BE2C (cell line): Measurements from ENCODE around the gene KNCN.

ENCODE experiments used
- DNase-seq: peaks from one replicate; pipeline ENCODE4 v3.0.0-alpha.2; 2020
- H3K27me3 ChIP-seq: fragments of 250-450 bp; sonication (Bioruptor Pico); 2 replicates; pipeline ENCODE4 v1.5.1; 2020; ENCODE audit warnings: mild to moderate bottlenecking
- H3K36me3 ChIP-seq: fragments of 250-450 bp; sonication (Bioruptor Pico); 2 replicates; pipeline ENCODE4 v1.5.1; 2020; ENCODE audit warnings: mild to moderate bottlenecking
- H3K4me1 ChIP-seq: fragments of 250-450 bp; sonication (Bioruptor Pico); 2 replicates; pipeline ENCODE4 v1.5.1; 2020
- H3K4me3 ChIP-seq: 2 replicates; pipeline ENCODE4 v1.5.1; 2011; ENCODE audit warnings: low read depth, low read length
- H3K9me3 ChIP-seq: fragments of 250-450 bp; sonication (Bioruptor Pico); 2 replicates; pipeline ENCODE4 v1.5.1; 2020
- TF ChIP-seq, protein P1 (sequence below): IDR thresholded peaks from 2 replicates; pipeline ENCODE4 v1.5.1; 2012; ENCODE audit warnings: mild to moderate bottlenecking, low read depth, low read length

Gene KNCN

DNA sequence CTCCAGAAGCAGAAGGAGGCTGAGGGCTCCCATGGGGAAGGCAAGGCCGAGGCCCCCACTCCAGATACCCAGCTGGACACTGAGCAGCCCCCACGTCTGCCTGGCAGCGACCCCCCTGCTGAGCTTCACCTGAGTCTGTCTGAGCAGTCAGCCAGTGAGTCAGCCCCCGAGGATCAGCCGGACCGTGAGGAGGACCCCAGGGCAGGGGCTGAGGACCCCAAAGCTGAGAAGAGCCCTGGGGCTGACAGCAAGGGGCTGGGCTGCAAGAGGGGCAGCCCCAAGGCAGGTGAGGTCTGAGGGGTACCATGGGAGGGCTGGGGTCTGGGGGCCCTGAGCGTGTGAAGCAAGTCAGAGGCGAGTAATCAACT, 40.5 kb downstream of the KNCN start:
- TF ChIP-seq, protein P1, sequence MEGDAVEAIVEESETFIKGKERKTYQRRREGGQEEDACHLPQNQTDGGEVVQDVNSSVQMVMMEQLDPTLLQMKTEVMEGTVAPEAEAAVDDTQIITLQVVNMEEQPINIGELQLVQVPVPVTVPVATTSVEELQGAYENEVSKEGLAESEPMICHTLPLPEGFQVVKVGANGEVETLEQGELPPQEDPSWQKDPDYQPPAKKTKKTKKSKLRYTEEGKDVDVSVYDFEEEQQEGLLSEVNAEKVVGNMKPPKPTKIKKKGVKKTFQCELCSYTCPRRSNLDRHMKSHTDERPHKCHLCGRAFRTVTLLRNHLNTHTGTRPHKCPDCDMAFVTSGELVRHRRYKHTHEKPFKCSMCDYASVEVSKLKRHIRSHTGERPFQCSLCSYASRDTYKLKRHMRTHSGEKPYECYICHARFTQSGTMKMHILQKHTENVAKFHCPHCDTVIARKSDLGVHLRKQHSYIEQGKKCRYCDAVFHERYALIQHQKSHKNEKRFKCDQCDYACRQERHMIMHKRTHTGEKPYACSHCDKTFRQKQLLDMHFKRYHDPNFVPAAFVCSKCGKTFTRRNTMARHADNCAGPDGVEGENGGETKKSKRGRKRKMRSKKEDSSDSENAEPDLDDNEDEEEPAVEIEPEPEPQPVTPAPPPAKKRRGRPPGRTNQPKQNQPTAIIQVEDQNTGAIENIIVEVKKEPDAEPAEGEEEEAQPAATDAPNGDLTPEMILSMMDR = no peak
- H3K27me3 ChIP-seq = no peaks in the 10 kb centered on the region

DNA sequence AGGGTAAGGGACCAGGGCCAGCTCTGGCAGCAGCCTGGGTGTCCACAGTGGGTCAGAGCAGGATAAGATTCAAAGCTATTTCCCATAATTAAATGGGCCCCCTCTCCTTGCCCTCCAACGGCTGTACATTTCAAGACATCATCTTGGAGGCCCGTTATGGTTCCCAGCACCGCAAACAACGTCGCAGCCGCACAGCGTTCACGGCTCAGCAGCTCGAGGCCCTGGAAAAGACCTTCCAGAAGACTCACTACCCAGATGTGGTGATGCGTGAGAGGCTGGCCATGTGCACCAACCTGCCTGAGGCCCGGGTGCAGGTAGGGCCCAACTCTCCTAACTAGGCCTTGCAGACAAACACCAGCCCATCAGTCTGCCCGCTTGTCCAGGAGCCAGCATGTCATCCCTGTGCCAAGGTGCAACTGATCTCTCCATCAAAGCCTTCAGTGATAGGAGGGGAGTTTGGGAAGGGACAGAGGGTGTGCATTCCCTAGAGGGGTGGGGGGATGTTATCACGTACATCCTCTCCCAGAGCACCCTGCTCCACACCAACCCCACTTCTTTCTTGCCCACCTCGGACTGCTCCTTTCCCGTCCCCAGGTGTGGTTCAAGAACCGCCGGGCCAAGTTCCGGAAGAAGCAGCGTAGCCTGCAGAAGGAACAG, 41.0 kb downstream of the KNCN start:
- TF ChIP-seq, protein P1 = no peak
- Histone ChIP-seq H3K4me3 (no peak overlapping the region), H3K36me3 (no peaks in the 10 kb centered on the region), H3K27me3 (no peaks in the 10 kb centered on the region), H3K9me3 (no peaks in the 10 kb centered on the region), H3K4me1 (no peaks in the 10 kb centered on the region)
- DNase-seq = no peak

More for the DNA sequence above, 40.5 kb downstream of the KNCN start:
- DNase-seq = no peak
- Histone ChIP-seq H3K4me1 (no peaks in the 10 kb centered on the region), H3K9me3 (no peaks in the 10 kb centered on the region), H3K4me3 (no peak overlapping the region), H3K36me3 (no peaks in the 10 kb centered on the region)

DNA sequence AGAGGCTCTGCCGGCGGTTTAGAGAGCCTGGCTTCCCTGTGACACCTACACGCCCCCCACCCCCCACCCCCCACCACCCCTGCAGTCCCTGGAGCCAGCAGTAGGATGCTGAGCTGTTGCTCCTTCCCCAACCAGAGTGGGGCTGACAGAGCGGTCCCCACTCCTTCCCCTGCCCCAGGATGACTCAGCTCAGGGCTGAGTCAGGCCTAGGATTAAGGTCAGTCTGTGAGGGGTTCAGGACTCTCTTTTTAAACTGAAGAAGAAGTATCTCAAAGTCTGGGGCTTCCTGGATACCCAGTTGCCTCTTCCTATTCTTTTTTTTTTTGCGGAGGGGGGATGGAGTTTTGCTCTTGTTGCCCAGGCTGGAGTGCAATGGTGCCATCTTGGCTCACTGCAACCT, 42.7 kb downstream of the KNCN start:
- Histone ChIP-seq H3K4me3 (no peak overlapping the region), H3K27me3 (no peaks in the 10 kb centered on the region), H3K4me1 (no peaks in the 10 kb centered on the region)

DNA sequence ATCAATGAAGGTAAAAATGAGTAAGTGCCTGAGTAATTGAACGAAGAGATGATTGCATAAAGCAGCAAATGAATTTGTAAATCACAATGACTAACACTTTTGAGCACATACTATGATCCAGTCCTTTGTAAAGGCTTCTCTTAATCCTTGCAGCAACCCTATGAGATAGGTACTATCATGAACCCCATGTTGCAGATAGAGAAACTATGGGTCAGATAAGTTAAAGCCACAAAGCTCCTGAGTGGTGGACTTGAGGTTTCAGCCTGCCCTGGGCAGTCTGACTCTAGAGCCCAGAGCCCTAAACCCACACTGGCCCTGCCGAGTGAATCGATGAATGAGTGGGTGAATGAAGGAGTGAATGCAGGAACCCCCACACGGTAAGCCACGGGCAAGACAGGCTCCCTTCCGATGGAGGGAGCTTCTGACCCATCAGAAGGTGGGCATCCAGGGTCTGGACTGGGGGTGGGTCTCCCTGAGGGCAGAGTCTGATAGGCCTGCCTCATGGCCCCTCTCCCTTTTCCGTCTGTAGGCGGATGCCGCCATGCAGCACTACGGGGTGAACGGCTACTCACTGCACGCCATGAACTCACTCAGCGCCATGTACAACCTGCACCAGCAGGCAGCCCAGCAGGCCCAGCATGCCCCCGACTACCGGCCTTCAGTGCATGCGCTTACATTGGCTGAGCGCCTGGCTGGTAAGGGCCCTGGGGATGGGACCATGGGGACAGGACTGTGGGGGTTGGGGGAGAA, 44.8 kb downstream of the KNCN start:
- H3K4me3 ChIP-seq = no peak overlapping the region
- no peaks in the 10 kb centered on the region for H3K27me3 ChIP-seq
- H3K9me3 ChIP-seq = no peaks in the 10 kb centered on the region
- no peaks in the 10 kb centered on the region for H3K36me3 ChIP-seq
- H3K4me1 ChIP-seq = no peaks in the 10 kb centered on the region
- no peak for DNase-seq
- TF ChIP-seq, protein P1 = no peak

More for the DNA sequence above, 42.7 kb downstream of the KNCN start:
- Histone ChIP-seq H3K9me3 (no peaks in the 10 kb centered on the region), H3K36me3 (no peaks in the 10 kb centered on the region)
- DNase-seq = no peak
- TF ChIP-seq, protein P1 = no peak

DNA sequence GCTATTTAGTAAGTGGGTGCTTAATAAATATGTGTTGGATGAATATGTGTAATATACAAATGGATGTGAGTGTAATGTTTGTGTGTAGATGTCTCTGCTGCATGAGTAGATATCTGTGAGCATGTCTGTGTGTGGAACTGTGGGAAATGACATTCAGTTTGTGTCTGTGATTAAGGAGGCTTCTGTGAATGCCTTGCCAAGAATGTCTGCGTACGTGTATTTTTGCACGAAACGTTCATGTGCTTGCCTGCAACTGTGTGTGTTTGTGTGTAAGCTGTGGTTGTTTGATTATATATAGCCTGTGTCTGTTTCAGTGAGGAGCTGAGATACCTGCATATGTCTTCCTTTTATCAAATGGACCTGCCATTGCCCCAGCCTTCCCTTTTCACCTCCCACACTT, 48.0 kb downstream of the KNCN start:
- H3K27me3 ChIP-seq = no peaks in the 10 kb centered on the region
- no peak for DNase-seq
- H3K4me3 ChIP-seq = no peak overlapping the region
- H3K36me3 ChIP-seq = no peaks in the 10 kb centered on the region
- TF ChIP-seq, protein P1 = no peak
- no peaks in the 10 kb centered on the region for H3K9me3 ChIP-seq
- H3K4me1 ChIP-seq = no peaks in the 10 kb centered on the region

DNA sequence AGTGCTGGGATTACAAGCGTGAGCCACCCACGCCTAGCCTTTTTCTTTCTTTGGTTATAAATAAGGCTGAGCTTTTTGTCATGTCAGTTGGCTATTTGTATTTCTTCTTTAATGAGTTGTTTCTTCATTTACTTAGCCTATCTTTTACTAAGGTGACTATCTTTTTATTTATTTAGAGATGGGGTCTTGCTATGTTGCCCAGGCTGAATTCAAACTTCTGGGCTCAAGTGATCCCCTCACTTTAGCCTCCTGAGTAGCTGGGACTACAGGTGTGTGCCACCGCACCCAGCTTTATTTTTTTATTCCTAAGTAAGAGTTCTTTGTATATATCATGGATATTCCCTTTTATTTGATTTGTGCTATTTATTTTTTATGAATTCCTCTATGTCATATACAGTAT, 49.9 kb downstream of the KNCN start:
- Histone ChIP-seq H3K4me3 (no peak overlapping the region), H3K27me3 (no peaks in the 10 kb centered on the region), H3K9me3 (no peaks in the 10 kb centered on the region), H3K4me1 (no peaks in the 10 kb centered on the region), H3K36me3 (no peaks in the 10 kb centered on the region)
- no peak for DNase-seq
- TF ChIP-seq, protein P1 = no peak
